NCI-H2107 (cell line): ENCODE results near the gene PHLDB1.
"Not testable (repeated sequence)": the region's sequence is repeated elsewhere in the genome, so short reads cannot be mapped to it uniquely, and the experiment has no call there.

Experiments used
- DNase-seq: peaks from one replicate; lab custom pipeline; 2025; lab: John Stamatoyannopoulos, UW

Gene PHLDB1

DNA sequence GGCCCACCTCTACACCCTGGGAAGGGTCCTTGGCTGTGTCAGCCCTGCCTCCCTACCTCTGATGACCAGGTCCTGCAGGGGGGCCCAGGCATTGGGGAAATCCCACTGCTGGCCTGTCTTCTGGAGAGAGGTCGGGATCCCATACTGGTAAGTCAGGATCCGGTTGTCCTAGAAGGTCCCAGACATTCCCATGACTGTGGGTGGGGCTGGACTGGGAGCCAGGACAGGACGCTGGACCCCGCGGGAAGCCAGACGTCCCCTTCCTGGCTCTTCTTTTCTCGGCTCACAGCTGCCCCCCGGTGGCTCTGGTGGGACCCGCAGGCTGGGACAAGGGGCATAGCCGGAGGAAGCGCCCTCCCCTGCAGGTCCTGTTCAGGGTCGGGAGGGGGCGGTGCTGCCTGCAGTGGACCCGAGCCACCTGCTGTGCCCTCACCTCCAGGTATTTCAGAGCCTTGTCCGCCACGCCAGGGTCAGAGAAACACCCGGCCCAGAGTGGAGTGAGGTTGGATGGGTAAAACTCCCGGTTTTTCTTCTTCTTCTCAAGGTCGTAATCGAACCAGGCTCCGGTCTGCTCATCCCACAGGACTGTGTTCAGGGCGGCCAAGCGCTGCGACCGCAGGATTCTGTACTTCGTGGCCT is 52.0 kb downstream of the PHLDB1 start:
- peak; percentile 66 for DNase-seq

DNA sequence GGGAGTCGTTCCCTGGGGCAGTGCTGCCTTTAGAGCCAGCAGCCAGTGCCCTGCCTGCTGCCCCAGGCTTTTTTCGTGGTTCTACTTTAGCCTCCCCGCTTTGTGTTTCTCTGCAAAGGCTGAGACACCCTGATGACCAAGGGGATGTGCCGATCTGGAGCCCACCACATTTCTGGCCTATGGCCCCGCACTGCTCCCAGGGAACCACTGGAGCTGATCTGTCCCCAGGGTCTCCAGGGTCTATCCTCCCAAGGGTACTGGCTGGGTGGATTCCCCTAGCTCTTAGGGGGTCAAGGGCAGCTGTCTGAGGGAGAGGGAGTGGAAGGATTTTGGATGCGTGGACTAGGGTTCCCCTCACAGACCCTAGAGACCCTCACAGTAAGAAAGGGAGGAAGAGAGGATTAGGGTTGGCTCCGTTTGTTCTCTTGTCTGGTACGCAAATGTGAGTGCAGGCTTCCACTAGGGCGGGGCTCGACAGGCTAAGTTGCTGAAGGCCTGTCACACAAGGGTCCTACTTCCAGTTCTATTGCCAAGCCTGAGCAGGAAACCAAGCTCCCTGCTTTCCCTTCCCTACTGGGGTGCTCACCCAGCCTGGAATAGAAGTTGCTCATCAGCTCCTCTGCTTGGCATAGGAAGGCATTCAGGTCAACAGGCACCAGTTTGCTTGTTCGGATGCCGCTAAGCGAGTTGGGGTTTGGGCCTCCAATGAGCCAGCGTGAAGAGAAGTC is 52.7 kb downstream of the PHLDB1 start:
- DNase-seq, result no peak

DNA sequence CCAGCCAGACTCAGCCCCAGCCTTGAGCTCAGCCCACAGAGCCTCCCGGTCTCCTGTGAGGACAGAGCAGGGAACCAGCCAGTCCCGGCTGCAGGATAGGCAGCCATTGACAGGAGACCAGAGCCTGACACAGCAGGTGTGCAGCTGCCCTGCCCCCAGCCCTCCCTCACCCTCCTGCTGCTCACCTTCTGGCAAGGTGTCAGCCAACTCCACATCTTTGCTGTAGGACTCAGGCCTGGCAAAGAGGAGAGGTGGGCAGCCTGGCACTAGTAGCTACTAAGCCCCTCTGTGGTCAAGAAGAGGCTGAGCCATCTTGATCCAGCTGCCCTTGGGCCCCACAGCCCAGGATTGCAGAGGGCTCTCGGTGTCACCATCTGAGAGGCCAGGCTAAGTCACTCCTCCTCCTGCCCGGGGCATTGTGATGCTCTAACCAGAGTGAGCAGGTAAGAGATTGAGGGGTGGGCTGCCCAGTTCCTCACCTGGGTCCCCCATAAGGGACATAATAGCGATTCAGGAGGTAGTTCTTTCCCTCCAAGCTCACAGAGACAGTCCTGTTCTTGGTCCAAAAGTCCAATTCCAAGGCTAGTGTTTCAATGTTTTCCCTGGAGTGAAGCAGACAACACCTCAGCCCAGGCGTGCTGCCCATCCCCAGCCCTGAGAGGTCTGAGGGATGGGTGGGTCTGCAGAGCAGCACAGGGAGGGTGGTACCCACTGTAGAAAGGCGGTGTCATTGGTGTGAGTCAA is 53.4 kb downstream of the PHLDB1 start:
- no peak for DNase-seq

DNA sequence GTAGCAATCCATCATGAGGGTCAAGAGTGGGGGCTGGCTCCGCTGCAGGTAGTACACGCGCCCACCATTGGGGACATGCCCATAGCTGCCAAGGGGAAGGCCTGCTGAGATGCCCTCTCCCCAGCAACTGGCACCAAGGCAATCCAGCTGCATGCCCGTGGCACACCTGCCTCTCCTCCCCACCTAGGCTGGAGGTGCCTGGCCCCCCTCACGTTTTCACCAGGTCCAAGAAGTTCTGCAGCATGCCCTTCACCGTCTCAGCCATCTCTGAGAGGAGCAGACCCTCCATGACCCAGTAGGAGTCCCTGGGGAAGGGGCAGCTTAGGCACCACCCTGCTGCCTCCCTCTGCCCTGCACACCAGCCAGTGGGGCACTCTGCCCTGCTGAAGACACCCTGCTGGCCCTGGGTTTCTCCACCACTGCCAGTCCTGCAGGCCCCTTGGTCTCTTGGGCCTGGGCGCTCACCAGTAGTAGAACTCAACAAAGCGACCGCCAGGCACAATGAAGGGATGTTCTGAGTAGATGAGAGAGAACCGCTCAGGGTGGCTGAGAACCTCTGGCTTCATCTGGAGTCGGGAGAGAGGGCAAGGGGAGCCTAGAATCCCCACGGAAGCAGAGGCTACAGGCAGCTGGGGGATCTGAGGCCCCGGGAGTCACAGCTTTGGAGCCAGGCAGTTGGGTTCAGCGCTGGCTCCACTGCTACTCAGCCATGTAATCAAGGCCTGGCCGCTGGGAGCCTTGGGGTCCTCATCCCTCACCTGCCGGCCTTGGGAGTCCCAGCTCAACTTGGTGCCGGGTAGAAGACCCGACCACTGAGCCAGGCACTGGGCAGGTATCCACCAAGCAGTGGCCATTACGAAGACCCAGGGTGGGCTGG is 54.2 kb downstream of the PHLDB1 start:
- DNase-seq, result no peak

DNA sequence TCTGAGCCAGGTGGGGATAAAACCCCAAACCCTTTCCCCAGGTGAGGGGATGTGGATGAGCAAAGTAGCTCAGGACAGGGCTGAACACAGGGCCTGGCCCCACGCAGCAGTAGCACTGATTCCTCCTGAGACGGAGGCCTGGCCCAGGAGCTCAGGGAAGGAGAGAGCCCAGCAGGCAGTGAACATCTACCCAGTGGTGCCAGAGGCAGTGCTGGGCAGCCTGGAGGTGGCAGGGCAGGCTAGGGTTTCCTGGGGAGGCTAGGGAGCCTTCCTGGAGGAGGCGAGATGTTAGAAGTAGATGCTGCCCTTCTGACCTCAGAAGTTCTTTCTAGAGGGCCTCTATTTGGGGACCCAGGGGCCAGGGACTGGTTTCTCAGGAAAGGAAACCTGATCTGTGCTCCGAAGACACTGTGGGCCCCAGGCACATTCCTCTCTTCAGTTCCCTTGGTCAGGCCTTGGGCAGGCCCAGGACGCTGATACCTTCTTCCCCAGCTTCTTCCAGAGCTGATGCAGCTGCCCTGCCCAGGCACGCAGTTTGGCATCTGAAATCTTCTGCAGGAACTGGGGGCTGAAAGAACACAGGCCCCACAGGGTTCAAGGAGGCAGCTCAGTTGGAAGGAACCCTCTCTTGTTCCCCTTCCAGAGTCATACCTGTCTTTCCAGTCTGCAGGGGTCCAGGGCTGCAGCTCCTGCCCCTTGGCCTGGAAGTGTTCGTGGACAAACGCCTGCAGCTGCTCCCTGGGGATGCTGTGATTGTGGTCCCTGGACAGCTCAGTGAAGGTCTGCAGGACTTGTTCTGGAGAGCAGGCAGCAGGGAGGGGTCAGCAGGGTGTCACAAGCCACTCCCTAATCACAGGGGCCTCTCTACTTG is 55.2 kb downstream of the PHLDB1 start:
- no peak for DNase-seq

DNA sequence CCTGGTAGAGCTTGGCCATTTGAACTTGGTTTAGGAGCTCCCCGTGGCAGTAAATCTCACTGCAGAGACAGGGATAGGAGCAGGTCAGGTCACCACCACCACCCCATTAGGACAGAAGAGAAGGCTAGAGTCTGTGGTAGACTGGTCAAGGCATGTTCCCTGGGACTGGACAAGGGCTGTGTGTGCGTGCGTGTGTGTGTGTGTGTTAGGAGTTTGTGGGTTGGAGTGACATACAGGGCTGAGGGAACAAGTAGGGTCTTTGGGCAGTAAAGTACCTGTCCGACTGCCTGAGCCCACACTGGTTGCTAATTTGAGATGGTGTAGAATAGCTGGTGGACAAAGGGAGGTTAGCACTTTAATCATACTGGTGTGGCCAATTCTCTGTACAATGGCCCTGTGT is 56.0 kb downstream of the PHLDB1 start:
- no peak for DNase-seq

DNA sequence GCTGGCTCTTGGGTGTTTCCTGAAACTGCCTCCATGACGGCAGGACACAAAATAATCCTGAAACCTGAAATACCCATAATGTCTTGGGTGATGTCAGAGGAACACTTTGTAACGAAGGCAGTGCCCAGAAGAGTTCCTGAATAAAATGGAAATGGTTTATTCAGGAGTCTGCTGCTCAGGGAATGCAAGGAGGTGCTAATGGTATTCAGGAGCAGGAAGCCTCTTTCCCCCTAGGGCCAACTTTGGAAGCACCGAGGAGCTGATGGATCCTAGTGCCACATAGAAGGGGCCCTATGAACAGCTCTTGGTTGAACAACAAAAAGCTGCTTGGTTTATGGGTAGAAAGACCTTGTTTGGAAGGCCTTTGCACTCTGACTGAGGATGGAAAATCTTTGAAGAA is 56.5 kb downstream of the PHLDB1 start:
- no peak for DNase-seq

DNA sequence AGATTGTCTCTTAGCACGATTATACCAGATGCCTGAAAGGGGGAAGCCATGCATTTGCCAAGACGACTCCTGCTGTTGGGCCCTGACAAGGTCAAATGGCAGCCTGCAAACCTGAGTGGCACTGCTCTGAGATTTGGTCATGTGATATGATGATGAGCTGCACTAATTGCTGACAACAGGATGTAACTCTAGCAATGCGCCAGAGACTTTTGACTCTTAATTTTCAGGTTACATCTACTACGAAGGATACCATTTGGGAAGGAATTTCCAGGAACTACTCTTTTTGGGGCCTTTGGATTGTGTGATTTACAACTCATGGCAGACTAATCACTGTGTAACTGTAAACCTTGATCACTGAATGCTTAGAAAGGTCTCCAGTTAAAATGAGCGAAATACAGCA is 59.0 kb downstream of the PHLDB1 start:
- DNase-seq, result no peak

DNA sequence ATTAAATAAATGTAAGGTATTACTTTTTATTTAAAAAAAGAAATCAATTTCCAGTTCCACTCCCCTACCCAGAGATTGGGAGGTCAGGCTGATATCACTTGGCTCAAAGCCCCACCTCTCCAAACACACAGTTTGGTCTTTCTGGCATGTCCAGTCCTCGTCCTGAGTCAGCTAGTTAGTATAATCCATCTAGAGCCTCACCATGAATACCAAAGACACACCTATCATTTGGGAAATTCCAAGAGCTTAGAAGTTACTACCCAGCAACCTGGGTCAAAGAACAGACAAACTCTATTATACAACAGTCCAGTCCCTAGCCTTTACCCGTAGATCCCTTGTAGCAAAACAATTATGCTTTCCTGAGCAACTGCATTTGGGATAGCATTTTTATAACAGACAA is 62.6 kb downstream of the PHLDB1 start:
- no peak for DNase-seq

DNA sequence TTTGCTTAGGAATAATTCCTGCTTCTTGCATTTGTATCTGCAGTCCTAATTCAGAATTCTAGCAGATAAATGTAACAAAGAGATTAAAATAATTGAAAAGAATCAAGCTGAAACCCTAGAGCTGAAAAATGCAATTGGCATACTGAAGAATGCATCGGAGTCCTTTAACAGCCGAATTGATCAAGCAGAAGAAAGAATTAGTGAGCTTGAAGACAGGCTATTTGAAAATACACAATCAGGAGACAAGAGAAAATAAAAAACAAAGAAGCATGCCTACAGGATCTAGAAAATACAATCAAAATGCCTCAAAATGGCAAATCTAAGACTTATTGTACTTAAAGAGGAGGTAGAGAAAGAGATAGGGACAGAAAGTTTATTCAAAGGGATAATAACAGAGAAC is 63.8 kb downstream of the PHLDB1 start:
- DNase-seq, result no peak

DNA sequence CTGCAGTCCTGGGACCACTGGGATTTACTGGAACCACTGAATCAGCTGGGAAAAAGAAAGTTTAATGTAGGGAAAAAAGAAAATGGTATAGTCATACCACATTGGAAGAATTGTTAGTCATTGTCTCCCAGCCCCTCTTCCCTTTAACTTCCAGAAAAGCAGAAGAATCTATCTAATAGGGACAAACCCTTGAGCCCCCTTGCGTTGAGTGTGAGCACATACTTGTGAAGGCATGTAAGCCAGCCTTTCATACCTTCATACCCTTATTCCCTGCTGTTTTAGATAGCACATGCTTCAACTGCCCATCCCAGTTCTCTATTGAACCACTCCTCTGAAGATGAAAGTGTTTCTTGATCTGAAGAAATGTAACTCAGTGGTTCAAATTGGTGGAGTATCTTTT is 65.4 kb downstream of the PHLDB1 start:
- DNase-seq, result no peak

DNA sequence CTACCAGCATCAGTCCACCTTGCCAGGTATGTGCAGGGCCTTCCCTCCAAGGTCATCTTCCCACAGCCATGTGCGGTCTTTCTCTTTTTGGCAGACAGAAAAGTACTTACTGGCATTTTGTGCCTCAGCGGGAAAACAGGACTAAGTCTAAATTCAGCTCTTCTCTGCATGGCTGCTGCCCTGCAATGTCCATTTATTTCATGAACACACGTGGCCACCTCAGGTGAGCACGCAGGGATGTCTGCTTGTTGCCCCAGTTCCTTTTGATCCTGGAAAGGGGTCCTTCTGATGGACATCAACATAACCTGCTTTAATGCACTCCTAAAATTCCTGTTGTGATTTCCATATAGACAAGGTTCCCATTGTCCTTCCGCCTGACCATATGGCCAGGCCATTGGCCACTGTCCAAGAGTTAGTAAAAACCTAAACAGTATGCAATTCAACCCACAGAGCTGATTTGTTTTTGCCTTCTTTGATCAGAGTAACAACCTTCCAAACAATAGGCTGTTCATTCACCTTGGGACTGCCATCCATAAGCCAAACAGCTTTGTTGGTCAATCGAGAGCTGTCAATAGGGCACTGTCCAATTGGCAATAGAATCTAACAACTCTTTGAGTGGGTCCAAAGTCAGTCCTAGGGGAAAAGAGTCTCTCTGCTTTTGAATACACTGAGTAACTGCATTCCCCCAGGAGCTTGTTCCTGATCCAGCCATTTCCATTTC is 66.1 kb downstream of the PHLDB1 start:
- no peak for DNase-seq

DNA sequence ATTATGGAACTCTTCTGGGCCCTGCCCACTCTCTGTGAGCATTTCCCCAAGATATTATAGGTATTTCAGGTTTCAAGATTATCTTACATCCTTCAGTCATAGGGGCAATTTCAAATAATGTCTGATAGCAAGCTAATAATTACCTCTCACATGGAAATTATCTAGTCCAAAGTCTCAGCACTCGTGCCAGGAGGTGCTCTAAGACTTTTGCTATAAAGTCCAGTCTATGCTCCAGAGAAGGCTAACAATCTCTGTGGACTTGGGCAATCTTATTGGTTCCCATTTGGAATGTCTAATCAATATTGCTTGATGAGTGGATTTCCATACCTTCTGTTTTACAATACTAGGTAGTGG is 66.6 kb downstream of the PHLDB1 start:
- DNase-seq, result no peak

DNA sequence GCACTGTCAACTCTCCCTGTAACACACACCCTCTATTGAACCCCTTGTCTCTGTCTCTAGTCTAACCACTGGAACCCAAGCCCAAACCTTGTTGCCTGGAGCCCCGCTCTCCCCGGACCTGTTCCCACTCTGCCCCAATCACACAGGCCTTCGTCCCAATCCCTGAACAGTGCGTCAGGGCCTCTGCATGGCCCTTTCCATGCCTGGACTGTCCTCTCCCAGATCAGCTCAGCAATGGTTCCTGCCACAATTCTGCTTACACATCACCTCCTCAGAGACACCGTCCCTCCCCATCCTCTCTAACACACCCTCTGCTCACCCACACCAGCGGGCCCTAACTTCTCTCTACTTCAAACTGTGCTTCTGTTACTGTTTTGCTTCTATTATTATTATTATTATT is 70.6 kb downstream of the PHLDB1 start:
- DNase-seq, result no peak

DNA sequence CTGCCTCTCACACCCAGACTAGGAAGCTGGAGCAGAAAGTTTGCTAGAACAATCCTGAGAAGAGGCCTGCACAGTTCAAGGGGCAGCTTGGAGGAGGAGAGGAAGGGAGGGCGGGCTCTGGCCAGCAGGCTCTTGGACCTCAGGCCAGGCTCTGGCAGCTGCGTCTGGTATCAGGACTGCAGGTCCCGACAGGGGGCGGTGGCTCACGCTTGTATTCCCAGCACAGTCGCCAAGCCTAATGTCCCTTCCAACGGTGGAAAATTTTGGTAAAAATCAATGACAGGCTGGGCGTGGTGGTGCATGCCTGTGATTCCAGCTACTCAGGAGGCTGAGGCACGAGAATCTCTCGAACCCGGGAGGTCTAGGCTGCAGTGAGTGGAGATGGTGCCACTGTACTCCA is 71.5 kb downstream of the PHLDB1 start:
- not testable (repeated sequence) for DNase-seq

DNA sequence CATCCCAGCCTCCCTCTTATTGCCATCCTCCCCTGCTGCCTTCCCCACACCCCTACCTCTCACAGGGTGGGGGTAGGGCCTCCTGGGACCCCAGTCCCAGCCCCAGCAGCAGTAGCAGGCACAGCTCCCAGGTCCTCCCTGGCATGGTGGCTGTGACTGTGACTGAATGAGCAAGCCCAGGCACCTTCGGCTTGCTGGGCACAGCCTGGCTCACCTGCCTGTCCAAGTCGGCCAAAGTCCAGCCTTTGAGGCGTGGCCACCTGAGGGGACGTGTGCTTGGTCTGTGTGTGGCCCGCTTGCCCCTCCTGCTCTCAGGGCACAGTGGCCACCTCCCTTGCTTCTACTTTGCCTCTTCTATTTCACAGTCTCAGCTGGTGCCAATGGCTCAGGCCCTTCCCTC is 72.1 kb downstream of the PHLDB1 start, which contains the start of gene TREH:
TSS of gene TREH (minus strand) at position 168 of the 400 bp plus-strand sequence. CDS start at position 145, 23 bp downstream.
- no peak for DNase-seq

DNA sequence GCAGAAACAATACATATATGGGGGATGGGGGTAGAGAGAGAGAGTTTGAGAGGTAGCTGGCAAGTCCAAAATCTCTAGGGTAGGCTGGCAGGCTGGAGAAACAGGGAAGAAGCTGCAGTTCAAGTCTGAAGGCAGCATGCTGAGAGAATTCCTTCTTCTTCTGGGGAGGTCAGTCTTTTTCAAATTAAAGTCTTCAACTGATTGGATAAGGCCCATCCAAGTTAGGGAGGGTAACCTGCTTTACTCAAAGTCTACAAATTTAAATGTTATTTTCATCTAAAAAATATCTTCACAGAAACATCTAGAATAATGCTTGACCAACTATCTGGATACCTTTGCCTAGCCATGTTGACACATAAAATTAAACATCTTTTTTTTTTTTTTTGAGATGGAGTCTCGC is 75.0 kb downstream of the PHLDB1 start:
- no peak for DNase-seq

DNA sequence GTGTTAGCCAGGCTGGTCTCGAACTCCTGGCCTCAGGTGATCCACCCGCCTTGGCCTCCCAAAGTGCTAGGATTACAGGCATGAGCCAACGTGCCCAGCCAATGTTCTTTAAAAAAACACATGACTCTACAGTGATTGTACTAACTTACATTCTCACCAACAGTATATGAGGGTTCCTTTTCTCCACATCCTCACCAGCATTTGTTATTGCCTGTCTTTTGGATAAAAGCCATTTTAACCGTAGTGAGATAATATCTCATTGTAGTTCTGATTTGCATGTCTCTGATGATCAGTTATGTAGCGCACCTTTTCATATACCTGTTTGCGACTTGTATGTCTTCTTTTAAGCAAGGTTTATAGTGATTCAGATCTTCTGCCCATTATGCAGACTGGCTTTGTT is 75.5 kb downstream of the PHLDB1 start:
- DNase-seq, result not testable (repeated sequence)

DNA sequence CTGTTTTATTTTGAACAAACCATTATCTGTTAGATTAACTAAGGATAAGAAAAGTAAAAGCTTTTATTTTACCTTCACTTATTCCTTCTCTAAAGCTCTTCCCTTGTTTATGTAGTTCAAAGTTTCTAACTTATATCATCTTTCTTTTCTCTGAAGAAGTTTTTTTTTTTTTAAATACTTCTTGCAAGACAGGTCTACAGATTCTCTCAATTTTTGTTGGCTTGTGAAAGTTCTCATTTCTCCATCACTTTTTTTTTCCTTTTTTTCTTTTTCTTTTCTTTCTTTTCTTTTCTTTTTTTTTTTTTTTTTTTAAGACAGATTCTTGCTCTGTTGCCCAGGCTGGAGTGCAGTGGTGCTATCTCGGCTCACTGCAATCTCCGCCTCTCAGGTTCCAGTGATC is 76.8 kb downstream of the PHLDB1 start:
- DNase-seq, result no peak

DNA sequence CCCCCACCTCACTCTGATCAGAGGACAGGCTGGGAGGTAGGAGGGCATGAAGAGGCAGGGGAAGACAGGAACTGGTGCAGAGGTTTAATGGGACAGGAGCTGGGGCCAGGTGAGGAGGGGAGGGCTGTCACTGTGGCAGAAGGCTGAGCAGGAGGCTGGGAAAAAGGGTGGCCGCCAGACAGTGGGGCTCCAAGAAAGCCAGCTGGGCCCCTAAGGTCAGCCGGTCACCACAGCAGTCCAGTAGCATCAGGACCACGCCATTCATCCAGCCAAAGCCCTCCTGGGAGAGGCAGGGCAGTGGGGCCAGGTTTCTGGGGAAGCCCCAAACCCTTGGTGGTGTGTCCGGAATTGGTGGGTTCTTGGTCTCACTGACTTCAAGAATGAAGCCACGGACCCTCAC is 80.5 kb downstream of the PHLDB1 start:
- DNase-seq, result no peak

DNA sequence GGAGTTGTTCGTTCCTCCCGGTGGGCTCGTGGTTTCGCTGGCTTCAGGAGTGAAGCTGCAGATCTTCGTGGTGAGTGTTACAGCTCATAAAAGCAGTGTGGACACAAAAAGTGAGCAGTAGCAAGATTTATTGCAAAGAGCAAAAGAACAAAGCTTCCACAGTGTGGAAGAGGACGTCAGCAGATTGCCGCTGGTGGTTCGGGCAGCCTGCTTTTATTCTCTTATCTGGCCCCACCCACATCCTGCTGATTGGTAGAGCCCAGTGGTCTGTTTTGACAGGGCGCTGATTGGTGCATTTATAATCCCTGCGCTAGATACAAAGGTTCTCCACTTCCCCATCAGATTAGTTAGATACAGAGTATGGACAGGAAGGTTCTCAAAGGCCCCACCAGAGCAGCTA is 80.9 kb downstream of the PHLDB1 start:
- DNase-seq, result not testable (repeated sequence)
